HG03039 (cell line): Measurements from ENCODE around the gene KXD1.
A peak's percentile ranks its signal among the peaks of the same experiment; 100 is the strongest.
"Not testable (repeated sequence)": the region's sequence is repeated elsewhere in the genome, so short reads cannot be mapped to it uniquely, and the experiment has no call there.

Experiments used
- ATAC-seq: cut with Tn5 transposase; IDR thresholded peaks from one replicate; pipeline ENCODE4 v1.9.1; 2021; ENCODE audit warnings: mild to moderate bottlenecking, moderate library complexity; ENCODE audit not compliant: unreplicated experiment

Gene KXD1, protein sequence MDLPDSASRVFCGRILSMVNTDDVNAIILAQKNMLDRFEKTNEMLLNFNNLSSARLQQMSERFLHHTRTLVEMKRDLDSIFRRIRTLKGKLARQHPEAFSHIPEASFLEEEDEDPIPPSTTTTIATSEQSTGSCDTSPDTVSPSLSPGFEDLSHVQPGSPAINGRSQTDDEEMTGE

DNA sequence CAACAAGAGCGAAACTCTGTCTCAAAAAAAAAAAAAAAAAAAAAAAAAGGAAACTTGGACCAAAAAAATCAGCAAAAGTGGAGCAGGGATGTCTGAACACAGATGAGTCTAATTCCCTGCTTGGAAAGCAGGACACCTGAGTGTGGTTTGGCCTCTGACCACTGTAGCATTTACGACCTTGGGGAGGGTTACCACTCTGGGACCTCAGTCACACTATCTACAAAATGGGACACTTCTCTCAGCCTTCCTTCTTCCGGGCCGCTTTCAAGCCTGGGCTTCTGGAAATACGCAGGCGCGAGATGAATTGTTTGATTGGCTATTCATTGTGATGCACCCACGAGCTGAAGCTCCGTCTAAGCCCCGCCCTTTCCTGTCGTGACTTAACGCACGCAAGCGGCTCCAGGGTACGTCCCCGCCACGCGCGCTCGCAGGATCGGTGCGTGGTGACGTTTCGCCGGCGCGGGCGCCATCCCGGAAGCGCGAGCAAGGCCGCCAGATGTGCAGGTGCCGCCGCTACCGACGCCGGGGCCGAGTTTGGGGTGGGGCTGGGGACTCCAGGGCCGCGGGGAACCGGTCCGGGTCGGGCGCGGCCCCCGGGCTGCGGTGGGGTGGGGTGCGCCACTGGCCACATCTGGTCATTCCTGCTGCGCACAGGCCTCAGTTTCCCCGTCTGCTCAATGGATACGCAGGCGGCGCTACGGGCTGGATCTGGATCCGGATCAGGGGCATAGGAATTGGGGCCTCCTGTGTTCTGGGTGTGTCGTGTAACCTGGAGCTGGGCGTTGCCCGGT, at the start of gene KXD1:
TSS of gene KXD1 (plus strand) at position 460 of the 791 bp plus-strand sequence. CDS start 4,187 bp downstream, outside the sequence.
- ATAC-seq = peak; percentile 91

DNA sequence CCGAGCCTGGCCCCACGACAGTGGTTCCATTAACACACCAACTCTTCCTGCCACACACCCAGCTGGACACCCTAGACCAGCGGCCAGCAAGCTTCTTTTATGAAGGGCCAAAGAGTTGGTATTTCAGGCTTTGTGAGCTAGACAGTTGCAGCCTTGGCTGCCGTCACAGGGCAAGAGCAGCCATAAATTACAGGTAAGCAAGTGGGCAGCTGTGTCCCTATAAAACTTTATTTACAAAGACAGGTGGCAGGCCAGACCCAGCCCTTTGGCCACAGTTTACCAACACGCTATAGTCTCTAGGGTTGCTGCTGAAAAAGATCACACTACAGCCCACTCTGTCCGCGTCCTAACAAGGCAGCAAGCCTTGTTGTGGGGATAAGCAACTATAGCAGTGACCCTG, 49.1 kb upstream of the KXD1 start:
- no peak for ATAC-seq

DNA sequence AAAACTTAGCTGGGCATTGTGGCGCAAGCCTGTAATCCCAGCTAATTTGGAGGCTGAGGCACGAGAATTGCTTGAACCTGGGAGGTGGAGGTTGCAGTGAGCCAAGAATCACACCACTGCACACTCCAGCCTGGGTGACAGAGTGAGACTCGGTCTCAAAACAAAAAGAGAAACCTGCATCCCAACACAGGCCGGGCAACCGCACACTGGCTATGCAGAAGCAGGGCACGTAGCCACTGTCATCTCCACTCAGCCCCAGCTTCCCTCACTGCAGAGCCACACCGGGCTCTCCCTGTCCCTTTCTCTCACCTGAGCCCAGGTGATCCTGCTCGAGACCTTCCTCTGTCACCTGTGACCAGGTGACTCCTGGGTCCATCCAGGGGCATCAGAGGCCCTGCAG, 47.5 kb upstream of the KXD1 start:
- no peak for ATAC-seq

DNA sequence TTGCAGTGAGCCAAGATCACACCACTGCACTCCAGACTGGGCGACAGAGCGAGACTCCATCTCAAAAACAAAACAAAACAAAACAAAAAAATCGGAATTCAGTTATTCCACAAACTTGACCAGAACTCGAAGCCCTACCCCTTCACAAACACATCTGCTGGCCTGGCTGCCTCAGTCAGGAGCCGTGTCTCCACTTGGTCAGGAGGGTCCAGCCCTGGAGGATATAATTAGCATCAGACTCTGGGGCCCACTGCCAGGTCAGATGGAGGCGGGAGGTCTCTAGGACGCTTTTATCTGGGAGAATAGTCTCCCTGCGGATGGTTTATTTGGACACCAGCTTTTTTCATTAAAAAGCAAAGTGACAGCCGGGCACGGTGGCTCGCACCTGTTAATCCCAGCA, 43.8 kb upstream of the KXD1 start:
- no peak for ATAC-seq

DNA sequence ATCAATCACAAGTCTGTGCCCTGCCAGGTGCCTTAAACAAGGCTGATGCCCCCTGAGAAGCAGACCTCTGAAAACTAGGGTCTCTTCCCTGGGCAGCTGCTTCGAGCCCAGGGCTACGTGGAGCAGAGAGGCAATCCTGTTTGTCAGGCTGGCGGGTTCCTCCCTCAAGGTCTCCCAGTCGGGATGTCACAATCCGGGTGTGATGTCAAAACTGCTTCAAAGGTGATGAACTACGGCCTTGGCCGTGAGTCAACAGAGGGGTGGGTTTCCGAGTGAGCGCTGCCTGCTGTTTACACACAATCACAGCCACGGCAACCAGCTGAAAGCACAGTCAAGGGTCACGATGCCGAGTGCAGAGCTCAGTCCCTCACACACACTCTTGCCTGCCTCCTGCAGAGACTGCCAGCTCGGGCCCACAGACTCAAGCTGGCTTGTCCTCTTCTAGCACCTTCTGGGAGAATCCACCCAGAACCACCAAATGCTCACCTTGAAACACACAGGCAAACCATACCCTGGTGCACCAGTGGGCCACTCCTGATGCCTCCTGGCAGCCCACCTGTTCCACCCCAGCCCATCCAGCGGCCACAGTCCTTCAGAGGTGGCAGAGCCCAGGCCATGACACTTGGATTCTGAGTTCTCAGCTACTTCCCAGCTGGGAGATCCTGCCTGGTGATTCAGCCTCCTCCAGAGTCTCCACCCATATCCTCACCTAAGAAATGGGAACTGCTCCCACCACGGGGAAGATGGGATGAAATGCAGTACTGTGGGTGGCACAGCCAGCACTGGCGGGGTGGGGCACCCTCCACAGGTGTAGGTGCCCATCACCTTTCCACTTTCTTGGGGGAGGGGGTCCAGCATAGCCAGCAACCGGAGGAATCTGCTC, 42.6 kb upstream of the KXD1 start:
- ATAC-seq = no peak

DNA sequence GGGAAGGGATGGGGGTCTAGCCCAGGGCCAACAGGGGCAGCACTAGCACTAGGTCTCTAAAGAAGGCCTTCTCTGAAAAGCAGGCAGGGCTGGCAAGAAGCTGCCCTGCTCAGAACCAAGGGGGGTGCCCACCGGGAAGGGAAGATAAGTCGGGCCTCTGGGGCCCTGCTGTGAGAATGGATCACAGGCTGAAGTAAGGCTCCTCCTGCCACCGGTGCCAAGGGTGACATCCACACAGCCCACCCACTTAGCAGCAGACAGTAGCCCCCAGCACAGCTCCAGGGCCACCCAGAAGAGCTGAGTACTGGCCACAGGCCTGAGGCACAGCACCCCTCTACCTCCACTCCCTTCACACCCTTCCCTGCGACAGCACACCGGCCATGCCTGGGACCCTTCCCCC, 41.7 kb upstream of the KXD1 start:
- no peak for ATAC-seq

DNA sequence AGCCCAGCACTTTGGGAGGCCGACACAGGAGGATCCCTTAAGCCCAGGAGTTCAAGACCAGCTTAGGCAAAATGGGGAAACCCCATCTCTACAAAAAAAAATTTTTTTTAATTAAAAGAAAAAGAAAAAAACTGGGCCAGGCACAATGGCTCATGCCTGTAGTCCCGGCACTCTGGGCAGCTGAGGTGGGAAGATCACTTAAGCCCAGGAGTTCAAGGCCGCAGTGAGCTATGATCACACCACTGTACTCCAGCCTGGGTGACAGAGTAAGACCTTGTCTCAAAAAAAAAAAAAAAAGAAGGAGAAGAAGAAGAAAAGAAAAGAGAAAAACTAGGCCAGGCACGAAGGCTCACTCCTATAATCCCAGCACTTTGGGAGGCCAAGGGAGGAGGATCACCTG, 40.1 kb upstream of the KXD1 start:
- ATAC-seq = no peak

DNA sequence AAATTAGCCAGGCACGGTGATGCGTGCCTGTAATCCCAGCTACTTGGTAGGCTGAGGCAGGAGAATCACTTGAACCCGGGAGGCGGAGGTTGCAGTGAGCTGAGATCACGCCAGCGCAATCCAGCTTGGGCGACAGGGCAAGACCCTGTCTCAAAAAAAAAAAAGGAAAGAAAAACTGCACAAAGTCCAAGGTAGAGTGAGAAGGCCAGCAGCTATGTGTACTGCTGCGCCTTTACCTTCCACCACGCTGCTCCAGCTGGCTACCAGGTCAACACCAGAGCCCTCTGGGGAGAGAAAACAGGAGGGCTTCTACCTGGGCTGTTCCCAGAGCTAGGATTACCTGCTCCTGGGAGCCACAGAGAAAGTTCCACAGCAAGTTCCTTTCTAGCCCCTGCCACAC, 39.0 kb upstream of the KXD1 start:
- ATAC-seq = no peak

DNA sequence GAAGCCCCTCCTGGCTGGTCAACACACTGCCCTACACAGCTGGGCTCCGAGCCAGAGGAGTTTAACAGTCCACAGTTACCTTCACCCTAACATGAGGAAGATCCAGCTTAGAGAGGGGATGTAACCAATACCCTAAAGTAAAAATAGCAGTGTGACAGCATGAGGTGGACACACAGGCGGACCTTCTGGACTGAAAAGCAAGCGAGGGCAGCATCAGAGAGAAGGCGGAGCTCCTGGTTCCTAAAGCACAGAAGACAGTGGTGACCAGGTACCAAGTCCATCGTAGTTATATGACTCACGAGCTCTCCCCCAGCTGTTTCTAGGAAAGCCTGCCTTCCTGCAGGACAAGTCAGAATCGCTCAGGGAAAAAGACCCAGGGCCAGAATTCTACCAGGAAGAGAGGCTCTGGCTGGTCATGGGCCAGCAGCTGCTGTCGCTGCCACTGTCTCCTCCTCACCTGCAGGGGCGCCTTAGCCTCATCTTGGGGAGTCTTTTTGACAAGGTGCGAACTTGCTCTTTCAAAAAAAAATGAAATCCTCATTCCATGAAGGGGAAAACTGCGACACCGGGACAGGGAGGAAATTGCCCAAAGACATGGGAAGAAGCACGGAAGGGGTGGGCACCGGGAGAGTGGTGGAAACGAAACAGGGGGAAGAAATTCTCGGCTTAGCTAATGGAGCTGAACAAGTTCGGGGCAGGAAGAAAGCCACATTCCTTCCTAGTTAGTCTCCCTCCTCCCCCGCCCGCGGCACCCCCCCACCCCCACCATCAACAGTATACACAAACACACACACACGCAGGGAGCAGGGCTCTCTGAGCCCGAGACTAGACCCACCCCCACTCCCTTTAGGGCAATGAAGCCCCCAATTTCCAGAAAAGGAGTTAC, 37.5 kb upstream of the KXD1 start:
- no peak for ATAC-seq

DNA sequence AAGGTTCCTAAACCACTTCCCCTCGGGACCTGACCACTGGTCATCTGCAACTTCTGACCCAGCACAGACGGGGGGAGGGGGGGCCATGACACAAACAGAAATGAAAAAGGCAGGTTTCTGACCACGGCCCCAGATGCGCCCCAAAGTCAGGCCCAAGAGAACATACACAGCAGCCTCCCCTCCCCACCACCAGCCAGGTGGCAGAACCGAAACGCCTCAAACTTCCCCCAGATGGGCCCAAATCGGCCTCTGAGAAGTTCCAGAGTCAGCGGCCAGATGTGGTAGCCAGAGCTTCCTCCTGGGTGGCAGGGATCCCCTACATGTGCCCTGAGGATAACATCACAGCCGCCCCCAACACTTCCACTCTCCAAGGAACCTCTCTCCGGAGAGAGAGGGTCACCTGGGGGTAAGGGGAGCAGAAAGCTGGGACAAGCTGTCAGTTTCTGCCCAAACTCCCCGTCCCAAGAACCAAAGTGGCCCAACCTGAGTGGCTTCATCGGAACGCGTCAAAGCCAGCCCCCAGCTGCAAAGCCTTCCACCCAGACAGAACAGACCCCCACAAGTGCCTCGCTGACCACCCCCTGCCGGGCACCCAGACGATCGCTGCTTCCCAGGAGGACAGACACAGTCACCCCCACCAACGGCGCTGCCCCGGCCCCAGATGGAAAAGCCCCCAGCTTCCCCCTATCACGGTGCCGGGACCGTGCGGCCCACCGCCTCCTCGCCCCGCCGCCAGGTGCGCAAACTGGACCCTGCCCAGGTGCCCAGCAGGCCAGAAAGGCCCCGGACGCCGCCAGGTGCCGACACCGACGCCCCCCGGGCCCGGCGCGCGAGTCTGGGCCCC, 36.6 kb upstream of the KXD1 start:
- no peak for ATAC-seq

DNA sequence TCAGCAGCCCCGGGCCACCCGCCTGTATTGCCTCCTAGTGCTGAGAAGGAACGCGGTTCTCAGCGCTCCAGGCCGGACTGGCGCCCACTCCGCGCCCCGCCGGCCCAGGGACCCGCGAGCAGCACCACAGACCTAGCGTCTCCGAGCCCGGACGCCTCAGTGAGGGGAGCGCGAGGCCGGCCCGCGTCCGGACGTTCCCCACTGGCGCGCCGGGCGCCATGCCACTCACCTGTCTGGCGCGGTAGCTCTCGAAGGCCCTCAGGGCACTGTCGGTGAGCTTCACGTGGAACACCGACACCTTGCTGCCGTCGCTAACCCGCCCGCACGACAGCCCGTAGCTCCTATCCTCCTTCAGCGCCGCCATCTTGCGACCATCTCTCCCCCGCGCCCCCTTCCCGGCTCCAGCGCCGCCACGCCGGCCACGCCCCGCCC, 36.0 kb upstream of the KXD1 start, which contains the start of gene ELL:
TSS of gene ELL (minus strand) at position 379 of the 432 bp plus-strand sequence. CDS start at position 364, 15 bp downstream.
- ATAC-seq = peak; percentile 5

DNA sequence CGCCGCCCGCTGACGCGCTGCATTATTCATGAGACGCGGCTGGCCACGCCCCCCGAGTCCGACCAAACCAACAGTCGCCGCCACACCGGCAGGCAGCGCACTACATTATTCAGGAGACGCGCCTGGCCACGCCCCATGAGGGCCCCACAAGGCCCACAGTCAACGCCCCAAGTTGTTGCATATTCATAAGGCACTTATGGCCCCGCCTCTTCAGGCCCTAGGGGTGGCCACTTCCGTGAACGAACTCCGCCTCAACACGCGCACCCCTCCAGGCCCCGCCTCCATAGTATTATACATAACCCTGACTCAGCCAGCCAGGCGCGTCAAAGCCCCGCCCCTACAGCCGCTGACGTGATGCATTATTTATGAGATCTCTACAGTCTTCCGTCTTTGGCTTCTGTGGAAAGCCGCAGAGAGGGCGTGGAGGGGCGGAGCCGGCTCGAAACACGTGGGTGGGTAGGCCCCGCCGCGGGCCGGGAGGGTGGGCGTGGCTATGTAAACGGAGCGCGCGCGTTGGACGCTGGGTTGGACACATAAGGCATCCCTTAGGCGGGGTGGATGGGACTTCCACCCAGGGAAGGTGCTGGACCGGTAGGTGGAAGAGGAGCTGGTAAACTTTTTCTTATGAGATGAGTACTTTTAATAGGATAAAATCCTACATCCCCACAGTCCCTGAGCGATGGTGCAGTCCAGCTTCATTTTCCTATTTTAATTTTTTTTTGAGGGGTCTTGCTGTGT, 35.4 kb upstream of the KXD1 start:
- ATAC-seq = peak; percentile 80

DNA sequence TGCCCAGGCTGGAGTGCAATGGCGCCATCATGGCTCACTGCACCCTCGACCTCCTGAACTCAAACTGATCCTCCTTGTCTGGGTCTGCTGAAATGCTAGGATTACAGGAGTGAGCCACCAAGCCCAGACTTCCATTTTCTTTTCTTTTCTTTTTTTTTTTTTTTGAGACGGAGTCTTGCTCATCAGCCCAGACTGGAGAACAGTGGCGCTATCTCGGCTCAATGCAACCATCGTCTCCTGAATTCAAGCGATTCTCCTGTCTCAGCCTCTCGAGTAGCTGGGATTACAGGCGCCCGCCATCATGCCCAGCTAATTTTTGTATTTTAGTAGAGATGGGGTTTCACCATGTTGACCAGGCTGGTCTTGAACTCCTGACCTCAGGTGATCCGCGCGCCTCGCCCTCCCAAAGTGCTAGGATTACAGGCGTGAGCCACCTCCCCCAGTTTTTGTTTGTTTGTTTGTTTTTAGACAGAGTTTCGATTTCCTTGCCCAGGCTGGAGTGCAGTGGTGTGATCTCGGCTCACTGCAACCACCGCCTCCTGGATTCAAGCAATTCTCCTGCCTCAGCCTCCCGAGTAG, 34.7 kb upstream of the KXD1 start:
- not testable (repeated sequence) for ATAC-seq

DNA sequence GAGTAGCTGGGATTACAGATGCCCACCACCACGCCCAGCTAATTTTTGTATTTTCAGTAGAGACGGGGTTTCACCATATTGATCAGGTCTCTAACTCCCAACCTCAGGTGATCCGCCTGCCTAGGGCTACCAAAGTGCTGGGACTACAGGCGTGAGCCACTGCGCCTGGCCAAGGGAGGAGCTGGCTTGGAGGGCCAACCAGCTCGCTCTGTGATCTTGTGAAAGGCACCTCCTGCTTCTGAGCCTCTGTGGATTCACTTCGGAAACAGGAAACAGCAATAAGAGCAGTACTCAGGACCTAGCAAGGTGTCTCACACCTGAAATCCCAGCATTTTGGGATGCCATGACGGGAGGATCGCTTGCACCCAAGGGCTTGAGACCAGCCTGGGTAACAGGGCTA, 33.8 kb upstream of the KXD1 start:
- no peak for ATAC-seq

DNA sequence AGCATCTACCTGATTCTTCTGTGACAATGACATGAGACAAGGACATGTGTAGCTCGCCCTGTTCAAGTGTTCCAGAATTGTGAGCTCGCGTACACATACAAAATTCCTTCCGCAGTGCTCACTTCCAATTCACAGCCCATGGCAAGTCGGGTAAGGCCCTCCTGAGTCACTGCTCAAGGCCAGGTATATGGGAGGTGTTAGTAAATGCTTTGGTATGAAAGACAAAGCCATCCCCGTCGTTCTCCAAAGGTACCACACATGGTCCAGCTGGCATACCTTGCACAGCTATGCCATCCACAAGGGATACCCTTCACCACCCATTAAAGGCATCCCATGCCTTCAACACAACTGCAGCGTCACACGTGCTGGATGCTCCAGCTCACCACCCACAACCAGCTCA, 31.4 kb upstream of the KXD1 start:
- no peak for ATAC-seq

DNA sequence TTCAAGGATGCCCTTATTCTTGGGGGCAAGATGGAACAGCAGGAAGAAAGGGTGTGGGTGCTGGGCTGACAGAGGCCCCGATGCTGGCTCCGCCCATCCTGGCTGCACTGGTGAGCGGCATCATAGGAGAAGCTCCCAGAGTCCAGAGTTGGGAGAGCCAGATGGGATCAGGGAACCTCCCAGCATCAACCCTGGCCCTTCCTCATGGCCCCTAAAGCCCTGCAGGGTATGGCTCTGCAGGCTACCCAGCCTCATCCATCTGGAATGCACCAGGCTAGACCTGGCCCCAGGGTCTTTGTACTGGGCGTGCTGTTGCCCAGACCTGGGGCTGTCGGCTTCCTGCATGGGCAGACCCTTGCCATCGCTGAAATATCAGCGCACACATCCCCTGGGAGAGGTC, 27.9 kb upstream of the KXD1 start:
- no peak for ATAC-seq

DNA sequence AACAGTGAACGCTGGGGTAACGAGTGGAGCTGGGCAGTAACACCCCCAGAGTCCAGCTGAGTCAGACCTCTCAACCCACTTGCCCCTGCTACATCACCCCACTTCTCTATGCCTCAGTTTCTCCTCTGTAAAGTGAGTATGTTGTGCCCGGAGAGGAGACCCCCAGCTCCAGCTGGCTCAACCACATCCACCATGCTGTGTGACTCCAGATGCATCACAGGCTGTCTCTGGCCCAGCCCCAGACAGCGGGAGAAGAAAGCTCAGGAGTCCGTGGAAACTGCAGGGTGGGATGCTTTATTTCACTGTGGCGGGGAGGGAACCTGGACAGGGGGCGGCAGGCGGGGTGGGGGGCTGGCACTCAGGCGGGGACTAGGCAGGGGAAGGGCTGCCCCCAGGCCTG, 26.2 kb upstream of the KXD1 start:
- ATAC-seq = no peak

DNA sequence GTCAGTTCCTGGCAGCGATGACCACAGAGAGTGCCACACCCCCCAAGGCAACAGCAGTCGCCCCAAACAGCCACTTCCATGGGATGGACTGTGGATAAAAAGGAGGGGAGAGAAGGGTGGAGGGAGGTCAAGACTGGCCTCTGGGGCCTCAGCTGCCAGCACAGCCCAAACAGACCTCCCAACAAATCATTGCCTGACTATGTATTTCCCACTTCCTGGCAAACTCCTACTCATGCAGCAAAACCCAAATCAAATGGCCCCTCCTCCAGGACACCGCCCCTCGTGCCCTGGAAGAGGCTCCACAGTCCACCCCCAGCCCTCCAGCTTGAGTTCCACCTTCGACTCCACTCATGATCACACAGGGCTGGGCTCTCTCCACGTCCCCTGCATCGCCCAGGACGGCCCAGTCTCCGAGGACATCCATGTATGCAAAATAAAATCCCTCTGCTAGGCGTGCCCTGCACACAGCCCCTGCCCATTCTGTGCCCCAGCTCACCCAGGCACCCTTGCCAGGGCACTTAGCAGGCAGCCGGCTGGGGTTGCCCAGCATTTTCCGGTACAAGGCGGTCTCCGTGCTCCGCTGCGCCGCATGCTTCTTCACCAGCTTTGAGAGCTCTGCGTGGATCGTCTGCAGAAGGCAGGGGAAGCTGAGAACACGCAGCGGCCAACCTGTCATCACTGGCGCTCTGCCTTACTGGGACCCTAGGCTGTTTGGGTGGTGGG, 25.3 kb upstream of the KXD1 start:
- ATAC-seq = no peak
